Omental fat pad (tissue), 4 donors: Measurements from ENCODE around the gene LPP. TPM values are rescaled to one million over a fixed set of nuclear protein-coding genes. Genes with fewer than 3 reads are reported as not detected.

ENCODE experiments used
- ATAC-seq: fragments of 150-250 bp; one replicate; pipeline ENCODE4 v1.9.1; 2016; ENCODE audit warnings: mild to moderate bottlenecking, moderate library complexity; ENCODE audit not compliant: low FRiP score
- DNase-seq: peaks from one replicate; pipeline ENCODE4 v3.0.0-alpha.2; 2019; ENCODE audit warnings: low spot score
- CTCF ChIP-seq, 3 donors: fragments of 450-650 bp; IDR thresholded peaks; one replicate each; pipeline ENCODE4 v1.5.1; 2016 to 2017; ENCODE audit warnings: antibody characterized with exemption in 3 of 3, mild to moderate bottlenecking in 3 of 3, moderate library complexity in 2 of 3
- total RNA-seq, 4 donors: library from RNA; depleted of rRNA; stranded (reverse); fragments of >200 nt; gene quantifications; one replicate each; pipeline ENCODE4 v1.1.0, GENCODE V29; 2016

LPP gene
- total RNA-seq, 4 donors from 2014 or later, result 113 to 302 (median 126) TPM

- no peak for TF ChIP-seq CTCF (IDR thresholded peaks at IDR 0.05)
- no peak for ATAC-seq
- no peak for DNase-seq
Measured at GRCh38 chr3:188817935-188818269, 663.9 kb downstream of the LPP start.

GRCh38 chr3:188818282-188818681 is 664.3 kb downstream of the LPP start:
- TF ChIP-seq CTCF (IDR thresholded peaks at IDR 0.05), result no peak
- no peak for ATAC-seq
- no peak for DNase-seq

DNA sequence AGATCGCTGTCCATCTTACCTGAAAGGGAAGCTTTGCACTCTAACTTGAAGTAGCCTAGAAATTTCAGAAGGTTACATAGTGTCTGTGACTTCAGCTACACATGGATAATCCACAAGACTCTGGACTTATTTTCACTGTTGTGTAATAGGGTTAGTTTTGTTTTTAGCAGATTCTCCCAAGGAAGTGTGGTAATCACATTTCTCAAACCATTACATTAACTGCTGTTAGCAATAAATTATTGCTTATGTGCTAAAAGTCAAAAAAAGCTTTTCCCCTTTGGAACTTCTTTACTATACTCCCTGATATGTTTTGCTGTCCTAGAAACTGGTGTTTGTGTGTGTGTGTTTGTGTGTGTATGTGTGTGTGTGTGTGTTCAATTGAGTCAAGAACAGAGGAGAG is 666.0 kb downstream of the LPP start:
- no peak for TF ChIP-seq CTCF (IDR thresholded peaks at IDR 0.05)
- DNase-seq (no peak), ATAC-seq (peak; percentile 85)

DNA sequence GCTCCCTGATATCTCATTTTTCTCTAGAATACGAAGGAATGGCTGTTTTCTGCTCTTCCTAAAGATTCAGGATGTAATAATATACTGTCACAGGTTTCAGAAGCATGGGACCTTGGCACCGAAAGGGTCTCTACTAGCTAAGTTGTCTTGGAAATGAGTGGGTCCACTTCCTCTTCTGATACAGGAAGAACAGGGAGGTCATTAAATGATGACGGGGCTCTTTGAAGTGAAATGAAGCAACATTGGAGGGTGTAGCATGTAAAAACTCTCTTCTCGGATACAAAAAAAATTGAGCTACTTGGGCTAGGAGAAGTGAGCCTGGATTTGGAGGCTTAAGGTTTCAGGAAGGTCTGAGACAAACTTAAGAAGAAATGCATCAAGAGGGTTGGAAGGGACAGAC is 668.0 kb downstream of the LPP start:
- TF ChIP-seq CTCF (IDR thresholded peaks at IDR 0.05), result no peak
- DNase-seq (no peak), ATAC-seq (no peak)

DNA sequence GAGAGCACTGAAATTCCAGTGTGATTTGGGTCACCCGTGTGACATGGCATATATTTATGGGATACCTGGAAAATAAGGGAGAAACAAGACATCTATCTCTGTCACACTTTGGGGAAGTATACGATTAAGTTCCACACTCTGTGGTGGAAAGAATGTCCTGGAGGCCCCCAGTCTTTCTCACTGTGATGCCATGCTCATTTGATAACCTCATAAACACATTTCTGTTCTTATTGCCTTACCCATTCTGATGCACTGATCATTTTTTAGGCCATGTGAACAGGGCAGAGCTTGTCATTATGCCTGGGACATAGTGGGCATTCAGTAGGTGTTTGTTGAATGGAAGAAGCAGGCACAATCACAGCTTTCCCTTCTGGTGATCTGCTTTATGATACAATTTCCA is 668.5 kb downstream of the LPP start:
- TF ChIP-seq CTCF (IDR thresholded peaks at IDR 0.05), result no peak
- ATAC-seq (no peak), DNase-seq (no peak)

DNA sequence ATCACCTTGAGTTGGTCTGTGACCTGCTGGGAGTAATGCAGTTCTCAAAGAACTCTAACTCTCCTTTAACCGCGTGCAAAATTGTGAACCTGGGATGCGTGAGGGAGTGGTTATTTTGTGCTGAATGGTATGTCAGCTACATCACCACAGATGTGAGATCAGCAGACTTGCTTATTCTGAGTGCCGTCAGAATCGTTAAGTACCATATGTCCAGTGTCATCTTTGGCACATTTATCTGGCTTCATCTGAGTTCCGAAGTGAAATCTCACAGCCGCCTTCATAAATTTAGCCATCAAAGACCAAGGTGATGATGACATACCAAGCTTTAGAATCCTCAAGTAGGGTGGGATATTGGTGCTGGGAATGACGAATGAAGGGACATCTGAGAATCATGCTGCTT is 670.6 kb downstream of the LPP start:
- TF ChIP-seq CTCF (IDR thresholded peaks at IDR 0.05), result no peak
- DNase-seq, result no peak
- no peak for ATAC-seq

DNA sequence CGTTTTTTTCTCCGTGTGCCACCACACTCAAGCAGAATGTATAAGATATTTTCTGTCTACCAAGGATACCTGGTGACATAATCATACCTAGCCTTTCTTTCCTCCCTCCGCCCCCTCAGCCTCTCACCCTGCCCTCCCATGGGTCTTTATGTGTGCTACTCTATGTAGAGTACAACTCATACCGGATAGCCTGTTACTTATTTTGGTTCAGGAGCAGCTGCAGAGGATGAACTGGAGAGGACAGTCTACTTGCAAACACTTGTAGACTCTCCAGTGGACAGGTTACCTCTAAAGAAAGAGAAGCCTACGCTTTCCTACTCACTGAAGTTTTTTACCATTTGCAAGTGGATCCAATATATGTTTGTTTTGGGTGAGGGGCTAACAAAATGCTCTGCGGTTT is 671.9 kb downstream of the LPP start:
- TF ChIP-seq CTCF (IDR thresholded peaks at IDR 0.05), result no peak
- ATAC-seq (no peak), DNase-seq (no peak)
